Neural cell (in vitro differentiated cells): ENCODE measurements around the gene HMX1. TPM values are rescaled to one million over a fixed set of nuclear protein-coding genes. Genes with fewer than 3 reads are reported as not detected.

ENCODE experiments used
- H2AFZ ChIP-seq: fragments of 200-600, 300-800 bp; sonication (generic), shearing (Covaris generic); 2 replicates; pipeline ENCODE4 v1.6.0; 2014; ENCODE audit warnings: low read depth, mild to moderate bottlenecking, antibody characterized with exemption, low read length, moderate library complexity
- H3F3A ChIP-seq: fragments of 200-600 bp; shearing (Covaris generic); 2 replicates; pipeline ENCODE4 v1.6.1; 2016; ENCODE audit warnings: mild to moderate bottlenecking, moderate library complexity, mixed read lengths, antibody characterized with exemption, low read length; ENCODE audit not compliant: insufficient read depth, poor library complexity, severe bottlenecking
- H3K27ac ChIP-seq: fragments of 200-600, 300-800 bp; sonication (generic), shearing (Covaris generic); 2 replicates; pipeline ENCODE4 v1.5.1; 2014; ENCODE audit warnings: mild to moderate bottlenecking, low read length, moderate library complexity
- H3K27me3 ChIP-seq: fragments of 300-800, 200-600 bp; sonication (generic), shearing (Covaris generic); 2 replicates; pipeline ENCODE4 v1.6.0; 2014; ENCODE audit warnings: mild to moderate bottlenecking, low read depth, low read length, moderate library complexity; ENCODE audit not compliant: insufficient read depth
- H3K36me3 ChIP-seq: fragments of 300-800, 200-600 bp; sonication (generic), shearing (Covaris generic); 2 replicates; pipeline ENCODE4 v1.5.1; 2014; ENCODE audit warnings: mild to moderate bottlenecking, antibody characterized with exemption, low read length, moderate library complexity; ENCODE audit not compliant: insufficient read depth
- H3K4me2 ChIP-seq: fragments of 300-800, 200-600 bp; sonication (generic), shearing (Covaris generic); 2 replicates; pipeline ENCODE4 v1.6.0; 2014; ENCODE audit warnings: mild to moderate bottlenecking, low read length
- H3K4me3 ChIP-seq: fragments of 300-800, 200-600 bp; sonication (generic), shearing (Covaris generic); 2 replicates; pipeline ENCODE4 v1.5.1; 2014; ENCODE audit warnings: mild to moderate bottlenecking, low read length, moderate library complexity
- H3K79me2 ChIP-seq: fragments of 200-600 bp; shearing (Covaris generic); replicated peaks from 2 replicates; pipeline ENCODE4 v1.6.0; 2014; ENCODE audit warnings: mild to moderate bottlenecking, low read length, moderate library complexity; ENCODE audit not compliant: insufficient read depth
- H3K9ac ChIP-seq: fragments of 300-800, 200-600 bp; sonication (generic), shearing (Covaris generic); 2 replicates; pipeline ENCODE4 v1.6.1; 2016; ENCODE audit warnings: mild to moderate bottlenecking, low read length, mixed read lengths
- H3K9me2 ChIP-seq: fragments of 200-600 bp; shearing (Covaris generic); 2 replicates; pipeline ENCODE4 v1.6.1; 2016; ENCODE audit warnings: mild to moderate bottlenecking, low read length, mixed read lengths; ENCODE audit not compliant: insufficient read depth
- H3K9me3 ChIP-seq: fragments of 200-600, 300-800 bp; sonication (generic), shearing (Covaris generic); 2 replicates; pipeline ENCODE4 v1.6.1; 2016; ENCODE audit warnings: mild to moderate bottlenecking, mixed run types, low read length, moderate library complexity, mixed read lengths
- H4K20me1 ChIP-seq: fragments of 200-600 bp; shearing (Covaris generic); 2 replicates; pipeline ENCODE4 v1.6.1; 2016; ENCODE audit warnings: mild to moderate bottlenecking, mixed run types; ENCODE audit not compliant: insufficient read depth
- EP300 ChIP-seq: fragments of 450-650 bp; conservative IDR thresholded peaks from 2 replicates; pipeline ENCODE4 v1.6.1; 2014; ENCODE audit warnings: antibody characterized with exemption, mild to moderate bottlenecking, moderate library complexity; ENCODE audit not compliant: poor library complexity, severe bottlenecking
- EZH2 ChIP-seq: fragments of 200-600, 300-800 bp; shearing (Covaris generic), sonication (generic); IDR thresholded peaks from 2 replicates; pipeline ENCODE4 v1.6.1; 2014; ENCODE audit warnings: antibody characterized with exemption, low read length, borderline replicate concordance, mild to moderate bottlenecking; ENCODE audit not compliant: insufficient read depth, poor library complexity, severe bottlenecking
- MXI1 ChIP-seq: fragments of 450-650 bp; conservative IDR thresholded peaks from 2 replicates; pipeline ENCODE4 v1.6.1; 2014; ENCODE audit warnings: antibody characterized with exemption, mild to moderate bottlenecking; ENCODE audit not compliant: poor library complexity, severe bottlenecking
- POLR2AphosphoS5 ChIP-seq: IDR thresholded peaks from 2 replicates; pipeline ENCODE4 v1.6.1; 2012
- RAD21 ChIP-seq: fragments of 450-650 bp; conservative IDR thresholded peaks from 2 replicates; pipeline ENCODE4 v1.6.1; 2014; ENCODE audit warnings: antibody characterized with exemption, mild to moderate bottlenecking, moderate library complexity
- SMC3 ChIP-seq: fragments of 450-650 bp; conservative IDR thresholded peaks from 2 replicates; pipeline ENCODE4 v1.6.1; 2014; ENCODE audit warnings: antibody characterized with exemption, mild to moderate bottlenecking, moderate library complexity; ENCODE audit not compliant: poor library complexity
- TAF1 ChIP-seq: IDR thresholded peaks from 2 replicates; pipeline ENCODE4 v1.6.1; 2012; ENCODE audit warnings: low read depth
- polyA plus RNA-seq: library from polyadenylated mRNA; depleted of rRNA; stranded (reverse); fragments of >200 nt; gene quantifications from 2 replicates; pipeline ENCODE4 v1.2.3, GENCODE V29; 2014
- TF ChIP-seq, protein P1 (sequence below): fragments of 450-650 bp; IDR thresholded peaks from 2 replicates; pipeline ENCODE4 v1.5.1; 2014; ENCODE audit warnings: antibody characterized with exemption, mild to moderate bottlenecking, moderate library complexity; ENCODE audit not compliant: poor library complexity, severe bottlenecking
- TF ChIP-seq, protein P2 (sequence below): IDR thresholded peaks from 2 replicates; pipeline ENCODE4 v1.6.1; 2012; ENCODE audit warnings: borderline replicate concordance

Gene HMX1
- polyA plus RNA-seq, 1 donor from 2014 or later: 0.89 TPM

DNA sequence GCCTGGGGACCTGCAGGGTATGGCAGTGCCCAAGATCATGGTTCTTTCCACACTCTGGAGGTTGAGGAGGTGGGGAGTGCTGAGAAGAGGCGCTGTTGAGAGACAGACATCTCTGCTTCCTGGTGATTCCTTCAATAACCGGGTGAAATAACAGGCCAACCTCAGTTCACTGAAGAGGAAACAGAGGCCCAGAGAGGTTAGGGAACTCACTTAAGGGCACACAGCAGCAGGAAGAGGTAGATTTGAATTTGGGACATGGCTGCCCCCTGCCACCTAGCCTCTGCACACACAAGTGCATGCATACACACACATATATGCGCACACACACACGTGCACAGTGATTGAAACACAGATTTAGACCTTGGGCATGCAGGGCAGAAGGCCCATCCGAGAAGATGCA, 24.9 kb upstream of the HMX1 start:
- Histone ChIP-seq H4K20me1 (no peaks in the 10 kb centered on the region), H2AFZ (no peak overlapping the region), H3K9me2 (no peaks in the 10 kb centered on the region), H3K9me3 (peaks cover 3% of the 10 kb centered on the region), H3K9ac (no peak overlapping the region), H3K27ac (no peak overlapping the region), H3K36me3 (no peaks in the 10 kb centered on the region), H3K27me3 (peaks cover 60% of the 10 kb centered on the region), H3F3A (no peaks in the 10 kb centered on the region), H3K4me2 (no peak overlapping the region), H3K4me3 (no peak overlapping the region), H3K79me2 (no peaks in the 10 kb centered on the region)
- TF ChIP-seq POLR2AphosphoS5: no peak
- no peak for TF ChIP-seq EZH2
- TF ChIP-seq RAD21: no peak
- TF ChIP-seq TAF1: no peak
- no peak for TF ChIP-seq SMC3
- no peak for TF ChIP-seq MXI1
- TF ChIP-seq, protein P1, sequence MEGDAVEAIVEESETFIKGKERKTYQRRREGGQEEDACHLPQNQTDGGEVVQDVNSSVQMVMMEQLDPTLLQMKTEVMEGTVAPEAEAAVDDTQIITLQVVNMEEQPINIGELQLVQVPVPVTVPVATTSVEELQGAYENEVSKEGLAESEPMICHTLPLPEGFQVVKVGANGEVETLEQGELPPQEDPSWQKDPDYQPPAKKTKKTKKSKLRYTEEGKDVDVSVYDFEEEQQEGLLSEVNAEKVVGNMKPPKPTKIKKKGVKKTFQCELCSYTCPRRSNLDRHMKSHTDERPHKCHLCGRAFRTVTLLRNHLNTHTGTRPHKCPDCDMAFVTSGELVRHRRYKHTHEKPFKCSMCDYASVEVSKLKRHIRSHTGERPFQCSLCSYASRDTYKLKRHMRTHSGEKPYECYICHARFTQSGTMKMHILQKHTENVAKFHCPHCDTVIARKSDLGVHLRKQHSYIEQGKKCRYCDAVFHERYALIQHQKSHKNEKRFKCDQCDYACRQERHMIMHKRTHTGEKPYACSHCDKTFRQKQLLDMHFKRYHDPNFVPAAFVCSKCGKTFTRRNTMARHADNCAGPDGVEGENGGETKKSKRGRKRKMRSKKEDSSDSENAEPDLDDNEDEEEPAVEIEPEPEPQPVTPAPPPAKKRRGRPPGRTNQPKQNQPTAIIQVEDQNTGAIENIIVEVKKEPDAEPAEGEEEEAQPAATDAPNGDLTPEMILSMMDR: no peak
- TF ChIP-seq, protein P2, sequence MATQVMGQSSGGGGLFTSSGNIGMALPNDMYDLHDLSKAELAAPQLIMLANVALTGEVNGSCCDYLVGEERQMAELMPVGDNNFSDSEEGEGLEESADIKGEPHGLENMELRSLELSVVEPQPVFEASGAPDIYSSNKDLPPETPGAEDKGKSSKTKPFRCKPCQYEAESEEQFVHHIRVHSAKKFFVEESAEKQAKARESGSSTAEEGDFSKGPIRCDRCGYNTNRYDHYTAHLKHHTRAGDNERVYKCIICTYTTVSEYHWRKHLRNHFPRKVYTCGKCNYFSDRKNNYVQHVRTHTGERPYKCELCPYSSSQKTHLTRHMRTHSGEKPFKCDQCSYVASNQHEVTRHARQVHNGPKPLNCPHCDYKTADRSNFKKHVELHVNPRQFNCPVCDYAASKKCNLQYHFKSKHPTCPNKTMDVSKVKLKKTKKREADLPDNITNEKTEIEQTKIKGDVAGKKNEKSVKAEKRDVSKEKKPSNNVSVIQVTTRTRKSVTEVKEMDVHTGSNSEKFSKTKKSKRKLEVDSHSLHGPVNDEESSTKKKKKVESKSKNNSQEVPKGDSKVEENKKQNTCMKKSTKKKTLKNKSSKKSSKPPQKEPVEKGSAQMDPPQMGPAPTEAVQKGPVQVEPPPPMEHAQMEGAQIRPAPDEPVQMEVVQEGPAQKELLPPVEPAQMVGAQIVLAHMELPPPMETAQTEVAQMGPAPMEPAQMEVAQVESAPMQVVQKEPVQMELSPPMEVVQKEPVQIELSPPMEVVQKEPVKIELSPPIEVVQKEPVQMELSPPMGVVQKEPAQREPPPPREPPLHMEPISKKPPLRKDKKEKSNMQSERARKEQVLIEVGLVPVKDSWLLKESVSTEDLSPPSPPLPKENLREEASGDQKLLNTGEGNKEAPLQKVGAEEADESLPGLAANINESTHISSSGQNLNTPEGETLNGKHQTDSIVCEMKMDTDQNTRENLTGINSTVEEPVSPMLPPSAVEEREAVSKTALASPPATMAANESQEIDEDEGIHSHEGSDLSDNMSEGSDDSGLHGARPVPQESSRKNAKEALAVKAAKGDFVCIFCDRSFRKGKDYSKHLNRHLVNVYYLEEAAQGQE: no peak
- TF ChIP-seq EP300: no peak

DNA sequence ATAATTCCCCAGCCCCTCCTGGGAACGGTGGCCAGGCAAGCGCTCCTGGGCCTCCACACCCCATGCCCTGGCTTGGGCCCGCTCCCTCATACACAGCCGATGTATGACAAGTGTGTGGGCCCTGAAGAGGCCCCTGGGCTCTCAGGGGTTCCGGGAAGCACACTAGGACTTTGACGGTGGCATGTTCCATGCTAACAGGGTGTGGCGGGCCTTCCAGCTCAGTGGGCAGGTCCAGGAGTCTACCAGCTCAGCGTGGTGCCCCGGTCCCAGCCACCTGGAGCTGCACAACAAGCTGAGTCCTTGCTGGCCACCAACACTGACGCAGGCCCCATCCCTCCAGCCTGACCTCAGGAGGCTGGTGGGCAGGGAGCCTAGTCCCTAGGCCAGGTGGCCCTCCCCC, 24.4 kb upstream of the HMX1 start:
- no peak overlapping the region for H3K9ac ChIP-seq
- H4K20me1 ChIP-seq: no peaks in the 10 kb centered on the region
- no peak overlapping the region for H3K27ac ChIP-seq
- H3K4me2 ChIP-seq: no peak overlapping the region
- H3K9me3 ChIP-seq: no peaks in the 10 kb centered on the region
- TF ChIP-seq SMC3 (no peak), TAF1 (no peak), EZH2 (no peak), RAD21 (no peak), POLR2AphosphoS5 (no peak), MXI1 (no peak), EP300 (no peak)
- TF ChIP-seq, protein P1: no peak
- TF ChIP-seq, protein P2: no peak
- peaks cover 64% of the 10 kb centered on the region for H3K27me3 ChIP-seq
- no peaks in the 10 kb centered on the region for H3K36me3 ChIP-seq
- H3F3A ChIP-seq: no peaks in the 10 kb centered on the region
- no peak overlapping the region for H3K4me3 ChIP-seq
- H3K9me2 ChIP-seq: no peaks in the 10 kb centered on the region
- H3K79me2 ChIP-seq: no peaks in the 10 kb centered on the region
- no peak overlapping the region for H2AFZ ChIP-seq
